DMS 273 treated with DMSO at 0.1 percent for 48 hours (cell line): ENCODE results near the gene FUS.
"Not testable (repeated sequence)": the region's sequence is repeated elsewhere in the genome, so short reads cannot be mapped to it uniquely, and the experiment has no call there.

ENCODE experiments used
- DNase-seq: peaks from one replicate; lab custom pipeline; 2025; lab: John Stamatoyannopoulos, UW

The FUS gene

DNA sequence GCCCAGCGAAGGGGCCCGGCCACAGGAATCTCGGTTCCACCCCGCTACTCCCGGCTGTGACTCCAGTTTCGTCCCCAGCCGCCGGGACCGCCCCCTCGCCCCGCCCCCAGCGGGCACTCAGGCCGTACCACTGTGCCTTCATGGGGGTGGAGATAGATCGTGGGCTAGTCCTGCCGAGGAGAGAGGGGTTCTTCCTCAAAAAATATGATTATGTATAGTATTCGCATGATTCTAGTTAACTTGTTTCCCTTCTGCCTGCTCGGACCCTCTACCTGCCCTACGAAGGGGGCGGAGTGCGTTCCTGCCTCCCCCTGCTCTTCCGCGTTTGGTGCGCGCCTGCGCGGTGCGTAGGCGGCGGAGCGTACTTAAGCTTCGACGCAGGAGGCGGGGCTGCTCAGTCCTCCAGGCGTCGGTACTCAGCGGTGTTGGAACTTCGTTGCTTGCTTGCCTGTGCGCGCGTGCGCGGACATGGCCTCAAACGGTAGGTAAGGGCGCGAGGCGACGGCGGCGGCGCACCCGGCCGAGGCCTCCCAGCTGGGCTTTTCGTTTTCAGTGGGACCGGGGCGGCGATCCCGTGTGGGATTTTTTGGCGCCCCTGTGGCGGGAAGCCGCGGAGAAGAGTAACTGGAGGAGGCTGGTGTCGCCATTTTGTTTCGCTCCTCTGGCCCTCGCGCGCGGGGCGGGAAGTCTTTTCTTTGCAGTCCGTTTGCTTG, at the start of gene FUS:
Gene FUS (plus strand): TSS at position 393 of the 713 bp plus-strand sequence. CDS start 76 bp downstream, at position 469.
- DNase-seq, result no peak

DNA sequence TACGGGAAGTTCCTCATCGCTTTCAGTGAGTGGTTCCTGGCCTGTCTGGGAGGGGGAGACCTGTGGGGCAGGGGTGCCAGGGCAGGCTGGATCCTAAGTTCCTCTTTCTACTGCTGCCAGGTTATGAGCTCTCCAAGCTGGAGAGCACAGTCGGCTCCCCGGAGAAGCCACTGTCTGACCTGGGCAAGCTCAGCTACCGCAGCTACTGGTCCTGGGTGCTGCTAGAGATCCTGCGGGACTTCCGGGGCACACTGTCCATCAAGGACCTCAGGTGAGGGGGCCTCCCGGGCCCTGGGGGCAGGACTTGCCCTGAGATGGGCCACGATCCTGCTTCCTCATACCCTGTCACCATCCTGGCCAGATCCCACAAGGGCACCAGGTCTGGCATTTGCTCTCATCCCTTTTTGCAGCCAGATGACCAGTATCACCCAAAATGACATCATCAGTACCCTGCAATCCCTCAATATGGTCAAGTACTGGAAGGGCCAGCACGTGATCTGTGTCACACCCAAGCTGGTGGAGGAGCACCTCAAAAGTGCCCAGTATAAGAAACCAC, 49.5 kb upstream of the FUS start:
- DNase-seq, result no peak

- no peak for DNase-seq
Observed at GRCh38 chr16:31130899-31131298, 49.0 kb upstream of the FUS start.

DNA sequence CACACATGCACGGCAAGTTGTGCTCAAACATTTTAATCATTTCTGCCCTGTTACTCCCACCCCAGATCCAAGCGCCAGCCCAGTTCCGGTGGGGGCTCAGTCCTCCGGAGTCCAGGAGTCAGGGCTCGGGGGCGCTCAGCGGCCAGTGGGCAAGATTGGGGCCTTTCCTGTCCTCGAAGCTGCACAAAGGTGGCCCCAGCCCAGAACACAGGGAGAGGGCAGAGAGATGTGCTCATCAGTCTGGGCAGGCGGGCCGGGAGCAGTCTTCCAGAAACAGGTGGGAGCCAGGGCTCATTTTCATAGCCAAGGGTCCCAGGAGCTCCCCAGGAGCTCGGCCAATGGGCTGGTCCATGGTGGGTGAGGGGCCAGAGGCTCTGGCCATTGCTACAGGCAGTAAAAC, 48.5 kb upstream of the FUS start:
- no peak for DNase-seq

DNA sequence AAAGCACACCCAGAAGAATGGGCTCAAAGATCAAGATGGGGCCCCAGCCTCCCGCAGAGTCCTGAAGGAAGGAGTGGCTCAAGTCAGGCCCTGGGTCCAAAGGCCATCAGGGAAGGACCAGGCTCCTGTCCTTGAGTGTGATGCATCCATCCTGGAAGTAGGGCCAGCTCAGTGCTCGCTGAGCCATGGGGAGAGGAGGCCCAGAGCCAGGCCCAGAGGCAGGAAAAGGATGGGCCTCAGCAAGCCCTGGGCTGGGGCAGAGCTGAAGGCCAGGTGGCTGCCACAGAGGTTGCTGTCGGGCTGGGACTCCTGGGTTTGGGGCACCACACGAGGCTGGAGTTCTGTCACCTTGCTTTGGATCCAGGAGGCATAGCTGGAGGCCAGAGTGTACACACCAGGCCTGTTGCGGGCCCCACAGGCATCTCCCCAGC, 48.1 kb upstream of the FUS start:
- DNase-seq, result no peak

DNA sequence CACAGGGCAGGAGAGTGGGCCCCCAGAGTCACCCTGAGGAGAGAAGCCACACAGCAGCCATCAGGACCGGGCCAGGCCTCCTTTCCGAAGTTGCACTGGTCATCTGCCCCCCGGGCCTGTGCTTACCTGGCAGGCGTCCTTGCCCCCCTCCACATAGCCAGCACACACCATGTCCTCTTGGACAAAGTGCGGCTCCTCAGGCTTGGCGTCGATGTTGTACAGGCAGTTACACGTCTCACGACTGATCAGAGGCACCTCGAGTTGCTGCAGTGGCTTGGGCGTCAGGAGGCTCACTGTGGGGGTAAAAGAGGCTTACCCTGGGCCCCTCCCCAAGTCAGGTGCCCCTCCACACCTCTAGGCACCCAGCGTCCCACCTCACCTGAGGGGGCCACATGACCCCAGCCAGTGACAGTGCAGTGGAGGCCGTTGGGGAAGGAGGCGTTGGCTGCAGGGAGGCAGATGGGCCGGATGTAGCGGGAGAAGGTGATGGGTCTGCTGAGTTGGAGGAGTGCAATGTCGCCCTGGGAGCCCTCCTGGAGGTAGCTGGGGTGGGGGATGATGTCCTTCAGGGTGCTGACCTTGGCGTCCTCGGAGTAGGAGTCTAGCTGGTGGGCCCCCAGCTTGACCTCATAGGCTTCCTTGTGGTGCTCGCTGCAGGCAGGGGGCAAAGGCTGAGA, 47.5 kb upstream of the FUS start:
- no peak for DNase-seq

DNA sequence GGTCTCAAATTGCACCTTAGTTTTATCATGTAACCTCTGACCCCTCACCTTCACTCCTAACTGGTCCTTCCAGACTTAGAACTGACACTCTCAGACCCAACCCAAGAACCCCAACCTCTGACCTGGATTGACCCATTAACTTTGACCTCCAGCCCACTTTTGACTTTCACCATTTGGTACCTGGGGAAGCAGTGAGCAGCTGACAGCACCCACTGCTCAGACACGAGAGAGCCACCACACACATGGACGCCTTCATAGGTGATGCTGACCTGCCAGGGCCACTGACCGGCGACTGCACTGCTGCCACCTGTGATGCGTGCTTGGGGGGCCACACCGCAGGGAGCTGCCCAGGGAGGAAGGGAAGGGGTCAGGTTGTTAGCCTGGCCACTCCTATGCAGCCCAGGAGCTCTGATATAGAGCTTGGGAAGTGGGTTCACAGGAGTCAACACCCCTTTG, 46.9 kb upstream of the FUS start:
- DNase-seq, result no peak

DNA sequence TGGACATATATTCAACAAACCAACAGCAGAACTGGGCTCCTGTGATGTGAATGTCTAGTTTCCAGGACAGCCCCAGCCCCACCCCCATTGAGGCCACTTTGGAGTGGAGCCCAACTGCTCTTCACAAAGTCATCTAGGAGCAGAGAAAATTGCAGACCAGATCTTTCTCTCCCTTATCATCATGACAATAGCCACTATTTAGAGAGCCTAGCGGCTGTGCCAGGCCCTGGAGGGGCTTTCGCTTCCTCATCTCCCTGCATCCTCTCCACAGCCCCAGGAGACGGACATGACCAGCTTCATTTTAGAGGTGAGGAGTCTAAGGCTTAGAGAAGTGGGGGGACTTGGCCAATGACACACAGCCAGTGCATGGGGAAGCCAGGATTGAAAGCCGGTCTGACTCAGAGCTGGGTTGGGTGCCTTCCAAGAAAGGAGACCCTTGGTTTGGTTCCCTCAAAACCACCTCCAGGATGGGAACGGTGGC, 45.8 kb upstream of the FUS start:
- no peak for DNase-seq

DNA sequence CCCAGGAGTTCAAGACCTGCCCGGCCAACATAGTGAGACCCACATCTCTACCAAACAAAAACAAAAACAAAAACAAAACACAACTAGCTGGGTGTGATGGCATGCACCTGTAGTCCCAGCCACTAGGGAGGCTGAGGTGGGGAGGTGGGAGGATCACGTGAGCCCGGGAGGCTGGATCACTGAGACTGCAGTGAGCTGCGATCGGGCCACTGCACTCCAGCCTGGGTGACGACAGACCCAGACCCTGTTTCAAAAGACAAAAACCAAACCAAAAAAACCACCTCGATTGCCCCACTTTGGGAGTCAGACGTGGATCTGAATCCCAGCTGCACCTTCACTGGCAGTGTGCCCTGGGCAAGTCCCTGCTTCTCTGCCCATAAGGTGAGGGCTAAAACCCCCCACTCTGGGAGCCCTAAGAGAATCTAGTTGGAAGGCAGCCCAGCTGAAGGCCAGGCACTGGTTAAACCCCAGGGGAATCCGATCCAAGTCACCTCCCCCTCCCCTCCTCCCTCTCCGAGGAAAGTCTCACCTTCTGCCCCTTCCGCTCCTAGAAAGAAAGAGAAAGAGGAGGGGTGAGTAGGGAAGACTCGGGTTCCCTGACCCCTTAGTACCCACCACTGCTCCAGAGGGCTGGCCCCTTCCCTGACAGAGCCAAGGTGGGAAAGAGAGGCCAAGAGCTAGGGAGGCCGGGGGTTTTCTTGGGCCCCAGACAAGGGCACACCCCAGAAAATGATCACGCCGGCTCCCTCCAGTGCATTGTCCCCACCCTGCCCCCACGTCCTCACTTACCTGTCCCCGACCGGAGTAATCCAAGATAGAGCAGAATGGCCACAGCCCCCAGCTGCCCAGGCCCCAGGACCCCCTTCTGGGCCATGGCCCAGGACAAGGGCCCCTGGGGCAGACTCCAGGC, 45.1 kb upstream of the FUS start:
- DNase-seq, result peak; percentile 12

- DNase-seq, result no peak
Observed at GRCh38 chr16:31135535-31136286, 44.2 kb upstream of the FUS start, which contains the start of gene PRSS8. Gene PRSS8 (minus strand): TSS chr16:31135727. CDS start chr16:31135498, 229 bp downstream.

GRCh38 chr16:31136287-31136662, 43.7 kb upstream of the FUS start:
- DNase-seq, result no peak

GRCh38 chr16:31136822-31137499, 43.0 kb upstream of the FUS start:
- not testable (repeated sequence) for DNase-seq

GRCh38 chr16:31138621-31139578, 41.0 kb upstream of the FUS start:
- DNase-seq, result no peak

- DNase-seq, result not testable (repeated sequence)
Observed at GRCh38 chr16:31141071-31141469, 38.9 kb upstream of the FUS start.

DNA sequence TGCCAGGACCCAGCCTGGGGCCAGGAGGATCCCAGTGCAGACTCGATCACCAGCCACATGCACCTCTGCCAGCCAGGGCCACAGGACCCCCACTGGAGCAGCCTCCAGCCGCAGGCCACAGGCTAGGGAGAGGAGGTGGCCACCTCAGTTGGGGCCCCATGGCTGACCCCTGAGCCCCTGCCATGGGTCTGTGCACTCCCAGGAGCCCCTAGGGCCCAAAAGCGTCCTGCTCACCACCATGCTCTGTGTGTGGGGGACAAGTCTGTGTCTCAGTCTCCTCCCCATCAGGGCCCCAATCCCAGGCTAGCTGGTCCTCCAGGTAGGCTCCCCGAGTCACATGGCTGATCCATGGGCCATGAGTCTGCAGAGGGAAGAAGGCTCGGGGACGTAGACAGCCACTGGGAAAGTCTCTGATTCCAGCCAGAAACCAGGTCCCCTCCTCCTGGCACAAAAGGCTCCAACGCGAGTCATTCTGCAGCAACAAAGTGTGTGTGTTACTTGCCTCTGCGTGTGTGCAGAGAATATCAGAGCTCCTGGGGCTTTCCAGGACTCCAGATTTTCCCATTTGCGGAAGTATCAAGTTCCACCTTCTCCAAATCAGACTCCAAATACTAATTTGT, 38.3 kb upstream of the FUS start:
- peak; percentile 67 for DNase-seq

DNA sequence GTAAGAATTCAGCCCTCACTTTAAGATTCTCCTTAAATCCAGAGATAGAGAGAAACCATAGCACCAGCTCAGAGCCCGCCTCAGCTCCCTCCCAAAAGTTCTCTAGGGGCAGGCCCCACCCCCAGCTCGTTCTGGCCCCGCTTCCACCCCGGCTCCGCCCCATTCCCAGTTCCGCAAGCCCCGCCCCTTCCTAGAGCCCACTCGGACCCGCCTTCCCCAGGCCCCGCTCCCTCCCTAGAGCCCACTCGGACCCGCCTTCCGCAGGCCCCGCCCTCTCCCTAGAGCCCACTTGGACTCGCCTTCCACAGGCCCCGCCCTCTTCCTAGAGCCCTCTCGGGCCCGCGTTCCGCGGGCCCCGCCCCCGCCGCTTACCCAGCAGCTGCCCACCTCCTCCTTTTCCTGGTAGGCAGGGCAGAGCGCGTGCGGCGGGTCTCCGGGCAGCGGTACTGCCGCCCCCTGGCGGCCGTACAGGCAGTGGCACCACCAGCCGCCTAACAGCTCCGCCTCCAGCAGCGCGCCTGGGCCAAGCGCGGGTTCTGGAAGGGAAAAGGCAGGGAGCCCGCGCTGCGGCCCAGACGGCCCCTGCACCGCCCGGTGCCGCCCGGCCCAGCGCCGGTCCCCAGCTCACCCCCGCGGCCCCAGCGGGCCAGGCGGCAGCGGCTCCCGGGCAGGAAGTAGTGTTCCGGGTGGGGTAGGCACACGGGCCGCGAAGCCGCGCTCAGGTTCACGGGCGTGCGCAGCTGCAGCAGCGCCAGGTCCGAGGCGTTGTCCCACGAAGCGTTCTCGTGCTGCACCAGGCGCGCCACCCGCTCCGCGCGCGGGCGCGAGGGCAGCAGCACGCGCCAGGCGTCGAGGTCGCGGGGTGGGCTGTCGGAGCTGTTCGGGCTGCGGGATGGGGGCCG, 37.6 kb upstream of the FUS start:
- peak; percentile 98 for DNase-seq

- no peak for DNase-seq
Observed at GRCh38 chr16:31143011-31143693, 36.8 kb upstream of the FUS start.
